LHCN-M2 (cell line): ENCODE results near the gene SMIM13. TPM values are rescaled to one million over a fixed set of nuclear protein-coding genes. Genes with fewer than 3 reads are reported as not detected.

Source experiments
- DNase-seq: peaks from one replicate; pipeline ENCODE4 v3.0.0-alpha.2; 2012; ENCODE audit warnings: low read depth
- polyA plus RNA-seq: library from polyadenylated mRNA; unstranded; fragments of >200 nt; gene quantifications from one replicate; pipeline ENCODE4 v1.2.1, GENCODE V29; 2012; ENCODE audit warnings: missing spikeins
- total RNA-seq: library from RNA; depleted of rRNA; stranded (reverse); fragments of >200 nt; gene quantifications from 2 replicates; pipeline ENCODE4 v1.2.3, GENCODE V29; 2014; rRNA removed

Gene SMIM13
- 9.4 and 11.4 TPM in 2 replicates for total RNA-seq
- 5.5 TPM for polyA plus RNA-seq

GRCh38 chr6:11093626-11094410, at the start of gene SMIM13:
TSS of gene SMIM13 (plus strand) at chr6:11093834. CDS start at chr6:11094314, 480 bp downstream.
- DNase-seq = peak; percentile 97

- no peak for DNase-seq
Observed at GRCh38 chr6:11043961-11044711, 49.5 kb upstream of the SMIM13 start, which contains the start of gene ELOVL2. TSS of gene ELOVL2 (minus strand) at chr6:11044305. CDS start at chr6:11044230, 75 bp downstream.

GRCh38 chr6:11044712-11045167, 48.9 kb upstream of the SMIM13 start:
- DNase-seq = no peak

- peak; percentile 20 for DNase-seq
Observed at GRCh38 chr6:11050731-11051130, 42.9 kb upstream of the SMIM13 start.

- no peak for DNase-seq
Observed at GRCh38 chr6:11053307-11053706, 40.3 kb upstream of the SMIM13 start.

- DNase-seq = no peak
Observed at GRCh38 chr6:11054722-11055121, 38.9 kb upstream of the SMIM13 start.

- DNase-seq = no peak
Observed at GRCh38 chr6:11055127-11055627, 38.5 kb upstream of the SMIM13 start.

- DNase-seq = no peak
Observed at GRCh38 chr6:11056871-11057270, 36.8 kb upstream of the SMIM13 start.

- DNase-seq = peak; percentile 8
Observed at GRCh38 chr6:11058406-11058805, 35.2 kb upstream of the SMIM13 start.

- DNase-seq = no peak
Observed at GRCh38 chr6:11062083-11062482, 31.6 kb upstream of the SMIM13 start.

- no peak for DNase-seq
Observed at GRCh38 chr6:11062715-11063114, 30.9 kb upstream of the SMIM13 start.

- DNase-seq = no peak
Observed at GRCh38 chr6:11064836-11065235, 28.8 kb upstream of the SMIM13 start.

GRCh38 chr6:11065436-11066202, 28.0 kb upstream of the SMIM13 start:
- DNase-seq = no peak

GRCh38 chr6:11066505-11067347, 26.9 kb upstream of the SMIM13 start:
- DNase-seq = no peak

GRCh38 chr6:11067348-11067747, 26.3 kb upstream of the SMIM13 start:
- DNase-seq = no peak

- DNase-seq = no peak
Observed at GRCh38 chr6:11069760-11070159, 23.9 kb upstream of the SMIM13 start.

GRCh38 chr6:11072101-11072500, 21.5 kb upstream of the SMIM13 start:
- DNase-seq = no peak

- no peak for DNase-seq
Observed at GRCh38 chr6:11076540-11076939, 17.1 kb upstream of the SMIM13 start.

GRCh38 chr6:11078266-11078665, 15.4 kb upstream of the SMIM13 start:
- no peak for DNase-seq

GRCh38 chr6:11080296-11080695, 13.3 kb upstream of the SMIM13 start:
- DNase-seq = no peak

GRCh38 chr6:11083491-11083890, 10.1 kb upstream of the SMIM13 start:
- peak; percentile 60 for DNase-seq
